Measurements from ENCODE around the gene IGFN1. TPM values are rescaled to one million over a fixed set of nuclear protein-coding genes. Genes with fewer than 3 reads are reported as not detected.

IGFN1 gene
- total and polyA plus RNA-seq, 2 donors (not counting 3 experiments of a cell fraction or from before 2014, with no cell fraction given) = not detected

DNA sequence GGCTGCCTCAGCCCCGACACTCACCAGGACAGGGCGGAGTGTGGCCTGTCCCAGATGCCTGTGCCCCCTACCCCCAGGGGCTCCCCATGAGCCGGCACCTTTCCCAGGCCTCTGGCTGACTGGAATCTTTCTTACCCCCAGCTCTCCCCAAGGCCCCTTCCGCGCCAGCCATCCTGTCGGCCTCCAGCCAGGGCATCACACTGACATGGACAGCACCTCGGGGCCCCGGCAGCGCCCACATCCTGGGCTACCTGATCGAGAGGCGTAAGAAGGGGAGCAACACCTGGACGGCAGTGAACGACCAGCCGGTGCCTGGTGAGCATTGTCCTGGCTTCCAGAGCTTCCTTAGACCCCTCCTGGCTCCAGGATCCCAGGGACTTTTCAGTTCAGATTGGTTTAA is 26.5 kb downstream of the IGFN1 start:
- Histone ChIP-seq H3K36me3 (ENCODE audit: control insufficient read depth in 2 of 2, extremely low read depth in 1 of 2, insufficient read depth in 2 of 2, low read length in 2 of 2) (no peaks in the 10 kb centered on the region), H4K20me1 (replicated peaks; ENCODE audit: control insufficient read depth, extremely low read depth, insufficient read depth, low read length) (no peaks in the 10 kb centered on the region), H3K79me2 (ENCODE audit: control insufficient read depth, insufficient read depth, low read length) (no peaks in the 10 kb centered on the region), H3K9ac (replicated peaks; ENCODE audit: extremely low read depth, insufficient read depth, low read length) (no peak overlapping the region), H3K27ac (ENCODE audit: insufficient read depth, low read depth, low read length) (no peak overlapping the region), H3K9me3 (replicated peaks; ENCODE audit: control insufficient read depth, insufficient read depth, low read length) (no peaks in the 10 kb centered on the region), H3K4me1 (ENCODE audit: control insufficient read depth, extremely low read depth, insufficient read depth, low read length) (no peaks in the 10 kb centered on the region), H2AFZ (ENCODE audit: low read depth, low read length) (no peak overlapping the region), H3K27me3 (ENCODE audit: control insufficient read depth in 2 of 2, insufficient read depth in 2 of 2, low read length in 2 of 2) (peaks cover 2 to 4% of the 10 kb centered on the region in 2 experiments), H3K4me2 (ENCODE audit: insufficient read depth, low read length) (no peak overlapping the region), H3K9me1 (replicated peaks; ENCODE audit: control insufficient read depth, extremely low read depth, insufficient read depth, low read length) (no peaks in the 10 kb centered on the region), H3K4me3 (replicated peaks in 1 of 3; ENCODE audit: insufficient read depth in 1 of 3, low read depth in 1 of 3, low read length in 3 of 3) (no peak overlapping the region)
- TF ChIP-seq JUN (IDR thresholded peaks at IDR 0.05; ENCODE audit: borderline replicate concordance, insufficient read depth, insufficient read length, low read depth) (no peak), MYC (IDR thresholded peaks at IDR 0.05; ENCODE audit: low read depth, low read length) (no peak), FOS (IDR thresholded peaks at IDR 0.05; ENCODE audit: borderline replicate concordance, insufficient read depth, low read length) (no peak), EZH2 (IDR thresholded peaks at IDR 0.05; ENCODE audit: borderline replicate concordance, low read depth, low read length, severe bottlenecking) (no peak), POLR2A (IDR thresholded peaks at IDR 0.05; ENCODE audit: low read depth, low read length) (no peak), GATA2 (IDR thresholded peaks at IDR 0.05; ENCODE audit: insufficient read depth, insufficient read length, low read depth, low read length) (no peak), POLR2AphosphoS5 (IDR thresholded peaks at IDR 0.05; ENCODE audit: insufficient read depth, low read depth, low read length) (no peak)
- TF ChIP-seq, protein P1, sequence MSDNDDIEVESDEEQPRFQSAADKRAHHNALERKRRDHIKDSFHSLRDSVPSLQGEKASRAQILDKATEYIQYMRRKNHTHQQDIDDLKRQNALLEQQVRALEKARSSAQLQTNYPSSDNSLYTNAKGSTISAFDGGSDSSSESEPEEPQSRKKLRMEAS (IDR thresholded peaks at IDR 0.05; ENCODE audit: insufficient read depth, insufficient read length) = no peak
- TF ChIP-seq, protein P2, sequence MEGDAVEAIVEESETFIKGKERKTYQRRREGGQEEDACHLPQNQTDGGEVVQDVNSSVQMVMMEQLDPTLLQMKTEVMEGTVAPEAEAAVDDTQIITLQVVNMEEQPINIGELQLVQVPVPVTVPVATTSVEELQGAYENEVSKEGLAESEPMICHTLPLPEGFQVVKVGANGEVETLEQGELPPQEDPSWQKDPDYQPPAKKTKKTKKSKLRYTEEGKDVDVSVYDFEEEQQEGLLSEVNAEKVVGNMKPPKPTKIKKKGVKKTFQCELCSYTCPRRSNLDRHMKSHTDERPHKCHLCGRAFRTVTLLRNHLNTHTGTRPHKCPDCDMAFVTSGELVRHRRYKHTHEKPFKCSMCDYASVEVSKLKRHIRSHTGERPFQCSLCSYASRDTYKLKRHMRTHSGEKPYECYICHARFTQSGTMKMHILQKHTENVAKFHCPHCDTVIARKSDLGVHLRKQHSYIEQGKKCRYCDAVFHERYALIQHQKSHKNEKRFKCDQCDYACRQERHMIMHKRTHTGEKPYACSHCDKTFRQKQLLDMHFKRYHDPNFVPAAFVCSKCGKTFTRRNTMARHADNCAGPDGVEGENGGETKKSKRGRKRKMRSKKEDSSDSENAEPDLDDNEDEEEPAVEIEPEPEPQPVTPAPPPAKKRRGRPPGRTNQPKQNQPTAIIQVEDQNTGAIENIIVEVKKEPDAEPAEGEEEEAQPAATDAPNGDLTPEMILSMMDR (IDR thresholded peaks at IDR 0.05; ENCODE audit: extremely low read depth in 1 of 2, insufficient read depth in 1 of 2, low read depth in 1 of 2, low read length in 2 of 2) = no peak
- dilution Hi-C loops (cut with MboI; ENCODE audit: extremely low pct_ligation_motif_present, low sequenced_read_pairs) (no loop called here), intact Hi-C loops (cut with micrococcal nuclease) (no loop called here)
- BruUV-seq (replicated peaks) = no TSS peak
- ChIA-PET CTCF (no interaction called here), POLR2A (no interaction called here)
- DNase-seq (ENCODE audit: low read depth, low spot score) (no peak), FAIRE-seq (no peak)

Measured in endothelial cell of umbilical vein (primary cell).